ENCODE data around the gene MSX1. TPM values are rescaled to one million over a fixed set of nuclear protein-coding genes. Genes with fewer than 3 reads are reported as not detected.
A peak's percentile ranks its signal among the peaks of the same experiment; 100 is the strongest.

Gene MSX1
- total RNA-seq (2021) (4.7 and 6.1 TPM in 2 replicates), Bru-seq, nascent RNA (percentile 43 among the genes with signal in this experiment), BruChase-seq, experiment 1, labeled RNA remaining after a 2-hour chase (percentile 45 among the genes with signal in this experiment), BruChase-seq, experiment 2, labeled RNA remaining after a 6-hour chase (percentile 34 among the genes with signal in this experiment)
- long read RNA-seq, transcript MSX1-201 (2 exons, 1,939 nt): major isoform, 7 of 12 reads
- long read RNA-seq, partial matches to known transcripts: 0 of 12 reads
- long read RNA-seq, other reads (novel, unspliced or antisense): 5 of 12 reads

GRCh38 chr4:4859325-4859798, at the start of gene MSX1:
MSX1 (plus strand) TSS chr4:4859665; CDS start chr4:4859900, 235 bp downstream.
- intact Hi-C loops (cut with micrococcal nuclease; ENCODE audit: unreplicated experiment): loop anchor here (5.0 kb wide), 1 partner anchor 187 kb away; no protein-coding TSS in a partner anchor
- Histone ChIP-seq H3K4me3 (ENCODE audit: low read depth, low read length, poor library complexity, severe bottlenecking) (peak within 1 kb of the TSS; percentile 65), H3K36me3 (ENCODE audit: insufficient read depth, low read length, poor library complexity, severe bottlenecking) (no peaks in the 10 kb centered on the region), H3K27ac (ENCODE audit: low read depth, low read length, poor library complexity, severe bottlenecking) (peak within 1 kb of the TSS; percentile 40), H3K27me3 (replicated peaks; ENCODE audit: insufficient read depth, low read depth, low read length, poor library complexity) (peaks cover 30% of the 10 kb centered on the region), H3K9me3 (ENCODE audit: low read depth, low read length, poor library complexity, severe bottlenecking) (no peaks in the 10 kb centered on the region), H3K4me1 (ENCODE audit: insufficient read depth, low read length, poor library complexity, severe bottlenecking) (peaks cover 6% of the 10 kb centered on the region)
- peak; percentile 90 for DNase-seq (ENCODE audit: low spot score)
- ChIA-PET CTCF (no interaction called here), POLR2A (ENCODE audit: low non-redundant PET) (no interaction called here)
- no peak for TF ChIP-seq CTCF (conservative IDR thresholded peaks at IDR 0.05; ENCODE audit: low read depth, low read length)
- TF ChIP-seq EZH2 (IDR thresholded peaks at IDR 0.05; ENCODE audit: borderline replicate concordance, low read depth, low read length, poor library complexity, severe bottlenecking): no peak
- BruUV-seq (replicated peaks): no TSS peak

- intact Hi-C loops (cut with micrococcal nuclease; ENCODE audit: unreplicated experiment): no loop called here
- ChIA-PET POLR2A (ENCODE audit: low non-redundant PET) (no interaction called here), CTCF (interaction anchor here (0.6 kb wide), 1 partner anchor 49 kb away, joined by 3 read pairs; no protein-coding TSS in a partner anchor)
Observed at GRCh38 chr4:4810092-4810774, 49.2 kb upstream of the MSX1 start.

GRCh38 chr4:4810778-4811177, 48.7 kb upstream of the MSX1 start:
- ChIA-PET CTCF (interaction anchor here (0.6 kb wide), 1 partner anchor 50 kb away, joined by 3 read pairs; no protein-coding TSS in a partner anchor), POLR2A (ENCODE audit: low non-redundant PET) (no interaction called here)
- Histone ChIP-seq H3K36me3 (ENCODE audit: insufficient read depth, low read length, poor library complexity, severe bottlenecking) (no peaks in the 10 kb centered on the region), H3K27ac (ENCODE audit: low read depth, low read length, poor library complexity, severe bottlenecking) (no peak overlapping the region), H3K4me3 (ENCODE audit: low read depth, low read length, poor library complexity, severe bottlenecking) (no peak overlapping the region), H3K27me3 (replicated peaks; ENCODE audit: insufficient read depth, low read depth, low read length, poor library complexity) (peaks cover 9% of the 10 kb centered on the region), H3K4me1 (ENCODE audit: insufficient read depth, low read length, poor library complexity, severe bottlenecking) (no peaks in the 10 kb centered on the region), H3K9me3 (ENCODE audit: low read depth, low read length, poor library complexity, severe bottlenecking) (no peaks in the 10 kb centered on the region)
- TF ChIP-seq CTCF (conservative IDR thresholded peaks at IDR 0.05; ENCODE audit: low read depth, low read length) (no peak), EZH2 (IDR thresholded peaks at IDR 0.05; ENCODE audit: borderline replicate concordance, low read depth, low read length, poor library complexity, severe bottlenecking) (no peak)
- BruUV-seq (replicated peaks): no TSS peak
- intact Hi-C loops (cut with micrococcal nuclease; ENCODE audit: unreplicated experiment): no loop called here
- DNase-seq (ENCODE audit: low spot score): no peak

More at GRCh38 chr4:4810092-4810774, 49.2 kb upstream of the MSX1 start:
- H3K4me3 ChIP-seq (ENCODE audit: low read depth, low read length, poor library complexity, severe bottlenecking): no peak overlapping the region
- no peaks in the 10 kb centered on the region for H3K9me3 ChIP-seq (ENCODE audit: low read depth, low read length, poor library complexity, severe bottlenecking)
- BruUV-seq (replicated peaks): no TSS peak
- DNase-seq (ENCODE audit: low spot score): no peak
- no peaks in the 10 kb centered on the region for H3K4me1 ChIP-seq (ENCODE audit: insufficient read depth, low read length, poor library complexity, severe bottlenecking)
- no peak overlapping the region for H3K27ac ChIP-seq (ENCODE audit: low read depth, low read length, poor library complexity, severe bottlenecking)
- H3K27me3 ChIP-seq (replicated peaks; ENCODE audit: insufficient read depth, low read depth, low read length, poor library complexity): peaks cover 9% of the 10 kb centered on the region
- no peaks in the 10 kb centered on the region for H3K36me3 ChIP-seq (ENCODE audit: insufficient read depth, low read length, poor library complexity, severe bottlenecking)
- TF ChIP-seq CTCF (conservative IDR thresholded peaks at IDR 0.05; ENCODE audit: low read depth, low read length): no peak
- TF ChIP-seq EZH2 (IDR thresholded peaks at IDR 0.05; ENCODE audit: borderline replicate concordance, low read depth, low read length, poor library complexity, severe bottlenecking): no peak
